HG03520 (cell line): ENCODE measurements around the gene RAI1.

Experiments
- ATAC-seq: cut with Tn5 transposase; IDR thresholded peaks from one replicate; pipeline ENCODE4 v1.9.1; 2021; ENCODE audit warnings: mild to moderate bottlenecking, moderate library complexity; ENCODE audit not compliant: unreplicated experiment

Gene RAI1

DNA sequence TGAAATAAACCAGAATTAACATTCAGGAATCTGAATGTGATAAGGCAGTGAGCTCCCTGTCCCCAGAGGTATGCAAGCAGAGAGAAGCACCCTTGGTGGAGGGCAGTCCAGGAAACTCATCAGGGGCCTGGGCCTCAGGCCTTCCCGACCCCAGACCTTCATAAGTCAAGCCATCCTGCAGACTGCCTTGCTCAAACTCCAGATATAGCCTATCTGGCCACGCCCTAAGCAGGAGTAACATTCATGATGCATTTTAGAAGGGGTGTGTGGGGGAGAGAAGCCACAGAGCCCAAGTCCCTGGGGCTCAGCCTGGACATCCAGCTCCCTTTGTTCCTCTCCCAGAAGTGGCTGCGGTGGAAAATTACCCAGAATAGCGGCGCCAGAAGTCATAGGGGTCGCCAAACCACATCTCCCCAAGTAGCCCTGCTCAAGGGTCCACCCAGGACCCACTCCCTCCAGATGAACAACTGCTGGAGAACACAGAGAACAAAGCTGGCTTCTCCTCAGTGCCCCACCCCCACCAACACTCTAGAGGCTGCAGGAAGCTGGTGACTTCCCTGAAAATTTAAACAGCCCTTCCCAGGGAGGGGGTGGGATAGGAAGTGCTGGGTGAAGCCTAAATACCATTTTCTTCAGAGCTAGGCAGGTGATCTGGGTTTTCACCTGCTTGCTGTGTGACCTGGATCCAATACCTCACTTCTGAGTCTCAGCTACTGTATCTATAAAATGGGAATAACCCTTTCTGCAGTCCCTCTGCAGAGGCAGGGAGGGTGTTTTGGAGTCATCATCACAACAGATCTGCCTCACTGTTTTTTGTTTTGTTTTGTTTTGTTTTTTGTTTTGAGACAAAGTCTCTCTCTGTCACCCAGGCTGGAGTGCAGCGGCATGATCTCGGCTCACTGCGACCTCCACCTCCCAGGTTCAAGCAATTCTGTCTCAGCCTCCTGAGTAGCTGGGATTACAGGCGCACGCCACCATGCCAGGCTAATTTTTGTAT, 157.0 kb downstream of the RAI1 start:
- no peak for ATAC-seq

DNA sequence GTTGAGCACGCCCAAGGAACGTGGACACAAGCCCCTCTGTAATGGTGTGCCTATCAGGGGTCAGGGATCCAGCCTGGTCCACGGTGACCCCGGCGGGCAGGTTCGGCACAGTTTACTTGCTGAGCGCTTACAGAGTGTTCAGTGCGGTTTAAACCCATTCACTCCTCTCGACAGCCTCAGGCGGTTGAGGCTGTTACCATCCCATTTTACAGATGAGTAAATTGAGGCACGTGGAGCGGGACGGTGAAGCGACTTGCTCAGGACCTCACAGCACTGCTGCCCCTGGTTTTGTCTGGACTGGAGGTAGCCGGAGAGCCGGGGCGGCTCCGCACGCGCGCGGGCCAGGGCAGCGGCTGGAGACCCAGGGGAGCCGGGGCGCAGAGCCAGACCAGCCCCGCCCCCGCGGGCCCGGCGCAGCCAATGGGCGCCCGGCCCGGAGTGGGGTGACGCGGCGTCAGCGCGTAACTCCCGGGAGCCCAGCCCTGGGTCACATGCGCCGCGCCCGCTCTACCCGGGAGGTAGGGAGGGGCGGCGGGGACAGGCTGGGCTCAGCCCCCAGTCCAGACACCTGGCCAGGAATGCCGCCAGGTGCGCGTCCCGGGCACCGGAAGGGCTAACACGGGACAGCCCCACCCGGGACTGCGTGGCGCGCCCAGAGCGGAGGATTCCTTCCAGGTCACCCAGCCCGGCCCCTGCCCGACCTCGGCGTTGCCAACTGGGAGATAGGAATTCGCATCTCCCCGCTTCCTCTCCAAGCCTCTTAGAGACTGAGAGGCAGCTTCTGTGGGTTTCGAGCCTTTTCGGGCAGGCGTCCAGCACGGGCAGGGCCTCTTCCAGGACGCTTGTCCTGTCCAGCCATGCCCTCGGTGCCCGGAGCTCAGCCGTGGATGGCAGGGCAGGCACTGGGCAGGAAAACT, 158.8 kb downstream of the RAI1 start:
- no peak for ATAC-seq

DNA sequence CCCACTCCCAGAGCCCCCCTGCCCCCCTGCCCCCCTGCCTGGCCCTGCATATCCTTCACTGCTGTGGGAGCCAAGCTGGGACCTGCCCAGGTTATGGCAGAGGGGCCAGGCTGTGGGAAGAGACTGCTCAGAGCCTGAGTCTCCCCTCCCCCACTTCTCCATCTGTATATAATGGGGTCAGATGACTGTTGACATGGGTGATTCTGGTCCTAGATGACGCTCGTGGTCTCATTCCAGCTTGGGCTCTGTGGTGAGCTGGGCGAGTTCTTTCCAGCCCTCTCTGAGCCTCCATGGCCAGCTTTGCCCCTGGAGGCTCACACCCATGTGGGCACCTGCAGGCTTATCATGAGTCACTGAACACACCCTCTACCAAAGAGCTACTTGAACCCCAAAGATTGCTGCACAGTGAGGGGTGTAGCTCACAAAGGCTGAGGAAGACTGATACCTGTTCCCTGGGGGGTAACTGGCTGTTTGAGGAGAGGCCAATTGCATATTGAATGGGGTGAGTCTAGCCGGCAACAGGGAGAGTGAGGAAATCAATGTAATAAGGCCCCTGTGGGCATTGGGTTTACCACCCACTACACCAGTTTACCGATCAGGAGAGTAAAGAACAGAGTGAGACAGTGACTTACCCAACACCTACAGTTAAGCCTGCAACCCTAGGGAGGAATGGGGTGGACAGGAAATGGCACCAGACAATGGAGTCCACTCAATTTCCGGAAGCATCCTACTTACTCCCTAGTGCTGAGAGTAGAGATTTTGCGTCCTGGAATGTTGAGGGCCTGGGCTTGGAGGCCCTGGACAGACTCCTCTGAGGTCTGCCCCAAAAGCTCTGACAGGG, 159.7 kb downstream of the RAI1 start:
- ATAC-seq = no peak

DNA sequence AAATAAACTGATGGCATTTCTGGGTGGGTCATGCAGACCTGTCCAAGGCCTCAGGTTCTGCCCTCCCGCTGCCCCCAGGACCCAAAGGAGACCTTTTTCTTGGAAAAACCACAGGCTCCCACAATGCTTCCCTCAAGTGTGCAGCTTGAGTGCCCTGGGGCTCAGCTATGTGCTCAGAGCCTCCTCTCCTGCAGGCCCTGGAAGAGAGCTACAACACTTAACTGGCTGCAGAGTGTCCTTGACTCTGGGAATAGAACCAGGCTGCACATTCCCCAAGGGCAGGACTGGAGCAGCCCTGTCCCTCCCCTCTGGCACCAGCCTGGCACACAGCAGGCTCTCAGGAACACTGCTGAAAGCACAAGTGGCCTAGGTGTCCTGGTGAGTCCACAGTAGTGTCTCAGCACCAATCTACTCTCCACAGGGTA, 160.4 kb downstream of the RAI1 start:
- ATAC-seq = no peak

DNA sequence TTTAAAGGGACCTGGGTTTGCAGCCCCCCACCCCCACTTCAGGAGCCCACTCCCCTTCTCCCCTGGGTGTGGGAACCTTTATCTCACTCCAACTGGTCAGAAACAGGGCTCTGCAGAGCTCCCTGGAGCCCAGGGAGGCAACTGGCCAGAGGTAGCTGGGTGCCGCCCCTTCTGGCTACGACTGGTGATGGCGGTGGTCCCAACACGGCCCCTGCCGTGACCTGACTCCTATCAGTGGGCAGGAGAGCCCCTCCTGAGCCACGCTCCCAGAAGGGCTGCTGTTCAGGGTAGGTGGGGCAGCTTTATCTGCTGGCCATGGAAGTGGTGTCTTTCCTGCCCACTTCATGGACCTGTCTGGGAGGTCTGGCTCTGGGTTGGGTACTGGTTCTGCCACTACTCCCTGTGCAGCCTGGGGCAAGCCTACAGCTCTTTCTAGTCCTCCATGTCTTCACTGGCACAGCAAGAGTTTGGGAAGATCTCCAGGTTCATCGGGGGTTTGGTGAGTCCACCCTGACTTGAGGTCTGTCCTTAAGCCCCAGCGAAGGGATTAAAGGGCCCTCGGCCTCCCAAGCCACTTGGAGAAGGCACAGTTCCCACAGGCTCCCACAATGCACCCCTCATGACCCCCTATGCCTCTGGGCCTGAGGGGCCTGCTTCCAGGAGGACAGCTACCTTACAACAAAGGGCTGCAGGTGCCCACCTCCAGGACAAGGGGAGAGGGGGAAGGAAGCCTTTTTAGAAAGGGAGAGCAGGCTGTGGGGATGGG, 161.0 kb downstream of the RAI1 start:
- no peak for ATAC-seq

DNA sequence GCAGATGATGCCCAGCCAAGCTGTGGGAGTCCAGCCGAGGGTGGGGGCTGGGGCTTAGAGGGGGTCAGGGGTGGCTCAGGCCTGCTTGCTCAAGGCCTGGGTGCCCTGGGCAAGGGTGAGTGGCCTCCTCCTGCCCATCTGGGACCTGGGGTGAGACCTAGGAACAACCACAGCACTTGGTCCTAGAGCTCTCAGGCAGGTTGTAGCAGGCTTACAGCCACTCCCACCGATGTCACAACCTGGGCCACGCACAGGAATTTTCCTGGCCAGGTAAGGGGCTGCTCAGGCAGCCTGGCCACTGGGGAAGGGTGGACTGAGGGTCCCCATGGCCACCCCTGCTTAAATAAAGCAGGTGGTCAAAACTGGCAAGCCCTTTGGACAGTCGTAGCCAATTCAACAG, 161.8 kb downstream of the RAI1 start:
- ATAC-seq = no peak

DNA sequence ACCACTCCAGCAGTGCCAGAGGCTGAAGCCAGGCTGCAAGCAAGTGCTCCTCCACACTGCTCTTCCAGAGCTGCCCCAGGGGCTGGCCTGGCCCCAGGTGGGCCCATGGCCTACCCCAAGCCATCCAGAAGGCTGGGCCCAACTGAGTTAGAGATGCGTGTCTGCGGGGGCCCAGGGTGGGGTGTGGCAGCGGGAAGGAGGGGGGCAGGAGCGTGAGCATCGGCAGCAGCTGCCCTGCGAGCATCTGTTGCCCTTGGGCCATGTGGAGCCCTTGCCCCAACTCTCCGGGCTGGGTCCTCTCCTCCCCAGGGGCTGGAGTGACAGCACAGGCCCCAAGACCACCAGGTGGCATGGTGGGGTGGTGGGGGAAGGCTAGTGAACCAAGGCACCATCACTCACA, 162.8 kb downstream of the RAI1 start:
- ATAC-seq = no peak

DNA sequence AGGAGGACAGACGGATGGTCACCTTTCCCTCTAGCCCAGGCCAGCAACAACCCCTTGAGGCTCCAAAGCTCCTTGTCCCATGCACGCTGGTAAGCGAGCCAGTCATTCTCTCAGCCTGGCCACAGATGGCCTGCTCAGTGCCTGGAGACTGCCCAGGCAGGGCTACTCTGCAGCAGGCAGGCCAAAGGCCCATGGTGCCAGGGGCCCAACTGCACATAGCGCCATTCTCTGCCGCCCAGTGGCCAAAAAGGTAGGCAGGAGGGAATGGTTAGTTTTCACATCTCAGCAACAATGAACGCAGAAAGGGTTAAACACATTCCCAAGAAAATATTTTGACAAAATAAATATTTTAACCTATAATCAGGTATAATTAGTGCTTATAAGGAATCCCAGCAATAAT, 163.2 kb downstream of the RAI1 start:
- no peak for ATAC-seq

DNA sequence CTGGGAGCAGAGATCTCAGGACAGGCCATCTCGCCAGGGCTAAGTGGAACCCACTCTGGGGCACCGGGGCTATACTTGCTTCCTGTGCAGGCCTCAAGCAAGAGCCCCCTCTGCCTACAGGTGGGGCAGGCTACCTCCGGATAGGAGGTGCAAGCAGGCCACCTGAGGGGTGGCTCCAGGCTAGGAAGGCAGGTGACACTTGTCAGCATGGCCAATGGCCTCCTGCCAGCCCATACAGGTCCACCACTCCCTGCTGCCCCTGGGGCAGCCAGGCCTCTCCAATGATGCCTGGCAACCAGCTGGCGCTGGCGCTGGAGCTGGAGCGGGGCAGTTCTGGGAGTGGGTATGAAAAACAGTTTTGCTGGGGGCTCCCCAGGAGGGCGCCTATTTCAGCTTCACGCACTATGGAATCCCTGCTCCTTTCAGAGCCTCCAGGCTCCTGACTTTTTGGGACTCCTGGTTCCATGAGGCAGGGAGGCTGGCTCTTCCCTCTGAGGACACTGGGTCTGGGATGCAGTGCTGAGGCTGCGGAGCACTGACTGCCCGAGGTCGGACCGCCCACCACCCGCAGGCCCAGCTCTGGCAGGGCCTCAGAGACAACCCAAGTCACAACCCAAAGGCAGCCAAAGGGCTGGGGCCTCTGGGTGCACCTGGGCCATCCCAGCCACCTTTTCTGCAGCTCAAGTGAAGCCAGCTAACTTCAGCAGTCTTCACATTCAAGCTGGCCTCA, 164.0 kb downstream of the RAI1 start:
- ATAC-seq = no peak

DNA sequence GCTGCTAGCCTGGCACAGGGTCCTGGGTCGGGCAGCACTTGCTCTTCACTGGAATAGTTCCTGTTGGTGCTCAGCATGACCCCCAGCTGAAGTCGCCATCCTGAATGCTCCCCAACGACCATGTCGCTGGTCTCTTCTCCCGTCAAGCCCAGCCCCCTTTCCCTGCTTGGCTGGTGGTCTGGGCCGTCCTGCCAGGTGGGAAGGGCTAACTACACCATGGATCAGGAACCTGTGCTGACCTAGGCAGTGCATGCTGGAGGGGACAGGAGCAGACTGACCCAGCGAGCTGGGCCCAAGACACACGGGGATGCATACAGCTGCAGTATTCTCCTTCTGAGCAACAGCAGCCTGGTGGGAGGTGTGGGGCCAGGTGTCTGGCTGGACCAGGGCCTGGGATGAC, 164.7 kb downstream of the RAI1 start:
- no peak for ATAC-seq

DNA sequence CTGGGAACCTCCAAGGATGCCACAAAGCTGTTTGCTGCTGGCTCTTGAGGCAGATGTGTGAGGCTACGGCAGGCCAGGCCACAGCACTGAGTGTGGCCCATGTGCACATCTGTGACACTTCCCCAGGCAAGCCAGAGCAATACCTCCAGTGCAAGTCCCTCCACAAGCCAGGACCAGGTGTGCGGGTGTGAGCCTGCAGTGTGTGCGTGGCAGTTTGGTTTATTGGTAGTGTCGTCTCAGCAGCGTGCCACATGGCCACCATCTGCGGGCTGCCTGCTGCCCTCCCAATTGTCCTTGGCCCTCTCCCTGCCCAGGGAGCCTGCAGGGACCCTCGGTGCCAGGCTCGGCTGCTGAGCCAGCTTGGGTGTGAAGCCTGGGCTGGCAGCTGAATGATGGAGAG, 165.4 kb downstream of the RAI1 start:
- ATAC-seq = no peak

DNA sequence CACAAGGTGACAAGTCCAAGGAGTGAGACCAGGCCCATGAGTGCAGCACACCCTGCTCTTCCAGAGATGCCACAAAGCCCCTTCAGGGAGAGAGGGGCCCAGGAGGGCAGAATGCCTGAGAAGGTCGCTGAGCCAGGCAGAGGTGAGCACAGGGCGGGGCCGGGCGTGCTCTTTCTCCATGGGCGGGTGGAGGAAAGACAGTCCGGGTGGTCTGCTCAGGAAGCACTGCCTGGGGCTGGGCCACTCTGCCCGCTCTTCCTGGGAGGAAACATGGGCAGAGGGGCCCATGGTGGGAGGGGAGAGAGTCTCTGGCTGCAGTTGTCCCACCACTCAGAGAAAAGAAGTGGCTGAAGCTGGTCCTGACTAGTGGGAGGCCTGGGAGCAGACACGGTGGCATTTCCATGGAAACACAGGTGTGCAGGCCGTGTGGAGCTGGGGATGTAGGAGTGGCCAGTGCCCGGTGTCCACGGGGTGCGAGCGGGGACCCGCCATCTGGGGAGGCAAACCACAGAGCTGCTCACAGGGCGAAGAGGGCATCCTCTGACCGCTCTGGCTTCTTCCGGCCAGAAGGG, 165.9 kb downstream of the RAI1 start:
- no peak for ATAC-seq

DNA sequence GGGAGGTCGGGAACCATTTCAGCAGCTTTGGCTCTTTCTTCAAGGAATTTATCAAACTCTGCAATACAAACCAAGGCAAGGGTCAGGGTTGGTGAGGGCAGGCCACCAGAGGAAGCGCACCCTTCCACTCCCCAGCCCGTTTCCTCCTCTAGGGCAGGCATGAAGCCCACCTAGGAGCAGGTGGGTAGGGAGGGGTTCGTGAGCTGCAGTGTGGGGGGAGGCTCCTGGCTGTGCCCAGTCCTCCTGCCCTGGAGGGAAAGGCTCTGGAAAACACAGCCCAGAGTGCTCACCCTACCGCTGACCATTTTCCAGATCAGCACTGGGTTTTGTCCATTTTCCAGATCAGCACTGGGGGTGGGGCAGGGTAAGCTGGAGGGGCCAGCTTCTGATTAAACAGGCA, 166.5 kb downstream of the RAI1 start:
- no peak for ATAC-seq

DNA sequence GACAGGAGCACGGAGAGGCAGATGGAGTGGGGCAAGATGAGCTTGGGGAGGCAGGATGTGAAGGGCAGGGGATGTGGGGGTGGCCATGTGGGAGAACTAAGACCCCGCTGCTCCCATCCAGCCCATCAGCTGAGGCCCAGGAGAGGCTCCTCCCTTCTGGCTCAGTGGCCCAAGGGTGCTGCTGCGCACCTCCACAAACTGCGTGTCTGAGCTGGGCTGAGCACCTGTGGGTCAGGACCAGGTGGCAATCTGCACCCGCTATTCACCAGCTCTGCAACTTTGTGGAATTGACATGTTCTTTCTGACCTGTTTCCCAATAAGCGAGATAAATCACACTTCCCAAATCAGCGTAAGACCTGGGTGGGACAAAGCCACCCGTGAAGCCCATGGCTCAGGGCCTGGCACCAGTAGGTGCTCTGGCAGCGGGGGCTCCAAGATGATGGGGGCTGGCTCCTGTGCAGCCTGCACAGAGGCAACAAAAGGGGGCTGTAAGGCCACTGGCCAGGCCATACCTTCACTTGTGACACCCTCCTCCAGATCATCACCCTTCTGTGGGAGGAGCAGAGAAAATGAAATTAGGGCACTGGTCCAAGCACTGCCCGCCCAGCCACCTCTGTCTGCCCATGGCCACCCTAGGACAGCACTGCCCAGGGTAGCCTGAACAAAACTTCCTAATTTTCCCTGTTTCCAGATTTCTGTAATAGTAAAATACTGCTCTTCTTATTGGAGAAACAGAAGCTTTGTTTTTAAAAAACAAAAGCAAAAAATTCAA, 167.2 kb downstream of the RAI1 start:
- ATAC-seq = no peak

DNA sequence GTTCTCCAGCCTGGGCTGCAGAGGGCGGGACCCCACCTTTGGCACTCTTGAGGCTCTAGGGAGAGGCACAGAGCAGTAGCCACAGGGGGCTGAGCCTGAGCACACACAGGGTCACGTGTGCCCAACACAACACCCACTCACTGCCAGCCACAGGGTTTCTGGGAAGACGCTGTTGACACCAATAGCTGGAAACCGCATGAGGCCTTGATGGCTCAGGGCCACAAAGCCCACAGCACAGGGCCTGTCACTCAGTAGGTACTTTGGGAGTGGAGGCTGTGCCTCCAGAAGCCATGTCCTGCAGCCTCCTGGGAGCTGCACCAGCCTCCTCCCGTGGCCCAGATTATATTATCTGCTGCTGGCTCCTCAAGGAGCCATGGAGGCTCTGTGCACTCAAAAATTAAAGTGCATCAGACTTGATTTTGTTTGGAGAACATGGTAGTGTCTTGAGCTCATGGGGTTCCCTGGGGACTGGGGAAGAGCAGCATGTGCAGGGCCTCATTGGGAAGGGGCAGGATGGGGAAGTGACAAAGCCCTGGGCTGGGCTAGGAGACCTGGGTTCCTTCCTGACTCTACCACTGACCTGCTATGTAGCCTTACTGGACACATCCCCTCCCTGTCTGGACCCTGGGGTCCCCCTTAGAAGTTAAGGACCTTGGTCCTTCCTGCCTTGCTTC, 168.0 kb downstream of the RAI1 start:
- ATAC-seq = no peak

DNA sequence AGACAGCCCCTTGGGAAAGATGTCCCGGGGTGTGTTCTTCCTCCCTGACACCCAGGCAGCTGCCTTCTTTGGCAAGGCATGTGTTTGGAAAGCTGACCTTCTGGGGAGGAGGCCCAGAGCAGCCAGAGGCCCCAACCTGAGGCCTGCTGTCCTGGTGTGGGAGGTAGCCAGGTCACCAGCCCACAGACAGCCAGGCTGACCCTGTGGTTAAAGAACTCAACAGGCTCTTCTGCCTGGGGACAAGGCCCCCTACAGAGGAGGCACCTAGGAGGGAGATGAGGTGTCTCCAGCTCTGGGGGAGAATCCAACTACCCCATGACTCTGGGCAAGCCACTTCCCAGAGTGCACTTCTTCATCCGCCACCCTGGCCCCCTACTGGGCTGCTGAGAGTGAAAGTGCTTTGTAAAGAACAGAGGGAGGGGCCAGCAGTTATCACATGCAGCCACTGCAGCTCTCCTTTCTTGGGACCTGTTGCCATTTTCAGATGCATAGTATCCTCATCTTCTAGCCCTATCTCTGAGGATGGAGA, 168.7 kb downstream of the RAI1 start:
- no peak for ATAC-seq
